OCI-LY7 (cell line): ENCODE results near the gene TSHZ2.
"Not testable (repeated sequence)": the region's sequence is repeated elsewhere in the genome, so short reads cannot be mapped to it uniquely, and the experiment has no call there.

Source experiments
- EZH2phosphoT487 ChIP-seq: fragments of 200-600 bp; sonication (generic); IDR thresholded peaks from 2 replicates; pipeline ENCODE4 v1.6.1; 2018; ENCODE audit warnings: low read depth, borderline replicate concordance, mild to moderate bottlenecking, mixed run types, antibody characterized with exemption, low read length, moderate library complexity, mixed read lengths
- TF ChIP-seq, protein P1 (sequence below): fragments of 200-600 bp; sonication (generic); conservative IDR thresholded peaks from 2 replicates; pipeline ENCODE4 v1.5.1; 2014; ENCODE audit warnings: mild to moderate bottlenecking, antibody characterized with exemption, low read length, moderate library complexity, mixed read lengths

DNA sequence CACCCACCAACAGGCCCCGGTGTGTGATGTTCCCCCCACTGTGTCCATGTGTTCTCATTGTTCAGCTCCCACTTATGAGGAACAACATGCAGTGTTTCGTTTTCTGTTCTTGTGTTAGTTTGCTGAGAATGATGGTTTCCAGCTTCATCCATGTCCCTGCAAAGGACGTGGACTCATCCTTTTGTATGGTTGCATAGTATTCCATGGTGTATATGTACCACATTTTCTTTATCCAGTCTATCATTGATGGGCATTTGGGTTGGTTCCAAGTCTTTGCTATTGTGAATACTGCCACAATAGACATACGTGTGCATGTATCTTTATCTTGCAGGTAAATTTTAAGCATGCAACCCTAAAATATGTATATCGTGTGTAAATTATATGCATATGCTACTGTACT is 52.5 kb downstream of the TSHZ2 start:
- TF ChIP-seq, protein P1, sequence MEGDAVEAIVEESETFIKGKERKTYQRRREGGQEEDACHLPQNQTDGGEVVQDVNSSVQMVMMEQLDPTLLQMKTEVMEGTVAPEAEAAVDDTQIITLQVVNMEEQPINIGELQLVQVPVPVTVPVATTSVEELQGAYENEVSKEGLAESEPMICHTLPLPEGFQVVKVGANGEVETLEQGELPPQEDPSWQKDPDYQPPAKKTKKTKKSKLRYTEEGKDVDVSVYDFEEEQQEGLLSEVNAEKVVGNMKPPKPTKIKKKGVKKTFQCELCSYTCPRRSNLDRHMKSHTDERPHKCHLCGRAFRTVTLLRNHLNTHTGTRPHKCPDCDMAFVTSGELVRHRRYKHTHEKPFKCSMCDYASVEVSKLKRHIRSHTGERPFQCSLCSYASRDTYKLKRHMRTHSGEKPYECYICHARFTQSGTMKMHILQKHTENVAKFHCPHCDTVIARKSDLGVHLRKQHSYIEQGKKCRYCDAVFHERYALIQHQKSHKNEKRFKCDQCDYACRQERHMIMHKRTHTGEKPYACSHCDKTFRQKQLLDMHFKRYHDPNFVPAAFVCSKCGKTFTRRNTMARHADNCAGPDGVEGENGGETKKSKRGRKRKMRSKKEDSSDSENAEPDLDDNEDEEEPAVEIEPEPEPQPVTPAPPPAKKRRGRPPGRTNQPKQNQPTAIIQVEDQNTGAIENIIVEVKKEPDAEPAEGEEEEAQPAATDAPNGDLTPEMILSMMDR: not testable (repeated sequence)
- not testable (repeated sequence) for TF ChIP-seq EZH2phosphoT487
